ENCODE measurements around the gene SORBS1.

SORBS1 gene

GRCh38 chr10:95517536-95518454, 43.4 kb downstream of the SORBS1 start:
- Histone ChIP-seq H3K36me3 (ENCODE audit: control insufficient read depth in 2 of 2, insufficient read depth in 2 of 2, low read length in 2 of 2) (no peaks in the 10 kb centered on the region), H3K9ac (ENCODE audit: low read length in 2 of 2) (peak overlapping the region; percentile 64 to 69), H3K4me1 (ENCODE audit: control insufficient read depth, insufficient read depth, low read length) (peaks cover 81% of the 10 kb centered on the region), H3K9me3 (ENCODE audit: control insufficient read depth in 2 of 2, low read length in 2 of 2) (no peaks in the 10 kb centered on the region), H3K27ac (ENCODE audit: low read length) (peak overlapping the region; percentile 95), H3K4me3 (ENCODE audit: low read length in 2 of 2) (peak overlapping the region in 1 of 2 donors; percentile 26), H3K27me3 (ENCODE audit: control insufficient read depth in 1 of 2, insufficient read depth in 2 of 2, low read length in 2 of 2) (no peaks in the 10 kb centered on the region)

- Histone ChIP-seq H3K4me1 (ENCODE audit: control insufficient read depth, insufficient read depth, low read length) (peaks cover 84% of the 10 kb centered on the region), H3K9me3 (ENCODE audit: control insufficient read depth in 2 of 2, low read length in 2 of 2) (no peaks in the 10 kb centered on the region), H3K36me3 (ENCODE audit: control insufficient read depth in 2 of 2, insufficient read depth in 2 of 2, low read length in 2 of 2) (no peaks in the 10 kb centered on the region), H3K4me3 (ENCODE audit: low read length in 2 of 2) (no peak overlapping the region), H3K27me3 (ENCODE audit: control insufficient read depth in 1 of 2, insufficient read depth in 2 of 2, low read length in 2 of 2) (no peaks in the 10 kb centered on the region), H3K27ac (ENCODE audit: low read length) (peak overlapping the region; percentile 95), H3K9ac (ENCODE audit: low read length in 2 of 2) (peak overlapping the region; percentile 0 to 64)
Observed at GRCh38 chr10:95516774-95517373, 44.3 kb downstream of the SORBS1 start.

DNA sequence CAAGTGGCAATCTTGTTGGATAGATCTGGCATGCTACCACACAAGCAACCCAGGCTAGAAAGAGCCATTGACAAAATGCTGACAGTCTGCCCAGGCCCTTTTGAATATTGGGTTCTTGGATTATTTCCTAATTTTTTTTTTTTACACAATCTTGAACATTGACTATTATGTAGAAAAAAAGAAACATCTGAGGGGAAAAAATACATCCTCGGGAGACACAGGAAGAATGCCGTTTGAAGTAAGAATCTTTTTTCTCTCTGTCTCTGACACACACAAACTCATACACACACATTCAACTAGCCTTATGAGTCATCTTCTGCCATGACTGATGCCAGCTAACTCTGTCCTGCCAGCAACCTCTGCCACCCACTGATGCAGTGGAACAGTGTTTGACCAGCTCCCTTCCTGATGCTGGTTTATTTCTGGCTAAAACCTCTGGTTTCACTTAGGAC, 47.2 kb downstream of the SORBS1 start:
- Histone ChIP-seq H3K36me3 (ENCODE audit: control insufficient read depth in 2 of 2, insufficient read depth in 2 of 2, low read length in 2 of 2) (no peaks in the 10 kb centered on the region), H3K4me1 (ENCODE audit: control insufficient read depth, insufficient read depth, low read length) (peaks cover 90% of the 10 kb centered on the region), H3K27ac (ENCODE audit: low read length) (peak overlapping the region; percentile 95), H3K9me3 (ENCODE audit: control insufficient read depth in 2 of 2, low read length in 2 of 2) (no peaks in the 10 kb centered on the region), H3K9ac (ENCODE audit: low read length in 2 of 2) (peak overlapping the region; percentile 58 to 60), H3K4me3 (ENCODE audit: low read length in 2 of 2) (peak overlapping the region; percentile 9 to 34), H3K27me3 (ENCODE audit: control insufficient read depth in 1 of 2, insufficient read depth in 2 of 2, low read length in 2 of 2) (no peaks in the 10 kb centered on the region)

DNA sequence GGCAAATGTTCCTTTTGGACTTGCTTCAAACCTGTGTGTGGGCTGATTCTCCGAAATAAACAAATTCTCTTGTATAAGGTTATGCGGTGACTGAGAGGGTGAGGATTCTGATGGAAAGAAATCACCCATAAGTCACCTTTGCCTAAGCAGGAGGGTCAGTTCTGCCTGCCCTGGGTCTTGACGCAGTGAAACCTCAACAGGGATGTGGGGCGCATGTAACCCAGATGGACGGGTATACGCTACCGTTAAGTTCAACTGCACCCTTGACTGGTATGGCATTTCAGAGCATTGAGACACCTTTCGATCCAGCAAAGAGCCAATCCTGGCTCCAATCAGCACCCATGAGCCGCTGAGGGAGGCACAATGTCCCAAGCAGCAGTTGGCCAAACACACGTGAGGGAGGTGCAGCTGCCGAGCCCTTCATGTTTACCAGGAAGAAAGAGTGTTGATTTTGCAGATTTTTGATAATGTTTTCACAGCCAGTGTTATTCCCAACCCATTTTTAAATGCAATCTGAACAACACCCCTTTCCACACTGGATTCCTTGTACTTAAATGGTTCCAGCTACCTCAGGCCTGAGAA, 48.1 kb downstream of the SORBS1 start:
- no peaks in the 10 kb centered on the region for H3K36me3 ChIP-seq (ENCODE audit: control insufficient read depth in 2 of 2, insufficient read depth in 2 of 2, low read length in 2 of 2)
- H3K27me3 ChIP-seq (ENCODE audit: control insufficient read depth in 1 of 2, insufficient read depth in 2 of 2, low read length in 2 of 2) = no peaks in the 10 kb centered on the region
- peak overlapping the region; percentile 58 to 69 for H3K9ac ChIP-seq (ENCODE audit: low read length in 2 of 2)
- no peaks in the 10 kb centered on the region for H3K9me3 ChIP-seq (ENCODE audit: control insufficient read depth in 2 of 2, low read length in 2 of 2)
- H3K27ac ChIP-seq (ENCODE audit: low read length) = peak overlapping the region; percentile 95
- peak overlapping the region; percentile 12 to 49 for H3K4me3 ChIP-seq (ENCODE audit: low read length in 2 of 2)
- H3K4me1 ChIP-seq (ENCODE audit: control insufficient read depth, insufficient read depth, low read length) = peaks cover 89% of the 10 kb centered on the region

- H3K27me3 ChIP-seq (ENCODE audit: control insufficient read depth in 1 of 2, insufficient read depth in 2 of 2, low read length in 2 of 2) = no peaks in the 10 kb centered on the region
- H3K9ac ChIP-seq (ENCODE audit: low read length in 2 of 2) = peak overlapping the region; percentile 42 to 58
- H3K9me3 ChIP-seq (ENCODE audit: control insufficient read depth in 2 of 2, low read length in 2 of 2) = no peaks in the 10 kb centered on the region
- H3K4me3 ChIP-seq (ENCODE audit: low read length in 2 of 2) = peak overlapping the region in 1 of 2 donors; percentile 35
- peaks cover 83% of the 10 kb centered on the region for H3K4me1 ChIP-seq (ENCODE audit: control insufficient read depth, insufficient read depth, low read length)
- H3K27ac ChIP-seq (ENCODE audit: low read length) = peak overlapping the region; percentile 95
- H3K36me3 ChIP-seq (ENCODE audit: control insufficient read depth in 2 of 2, insufficient read depth in 2 of 2, low read length in 2 of 2) = no peaks in the 10 kb centered on the region
Observed at GRCh38 chr10:95511314-95511713, 49.9 kb downstream of the SORBS1 start.

- peak overlapping the region; percentile 55 to 66 for H3K9ac ChIP-seq (ENCODE audit: low read length in 2 of 2)
- no peaks in the 10 kb centered on the region for H3K27me3 ChIP-seq (ENCODE audit: control insufficient read depth in 1 of 2, insufficient read depth in 2 of 2, low read length in 2 of 2)
- H3K36me3 ChIP-seq (ENCODE audit: control insufficient read depth in 2 of 2, insufficient read depth in 2 of 2, low read length in 2 of 2) = no peaks in the 10 kb centered on the region
- H3K9me3 ChIP-seq (ENCODE audit: control insufficient read depth in 2 of 2, low read length in 2 of 2) = no peaks in the 10 kb centered on the region
- peaks cover 79% of the 10 kb centered on the region for H3K4me1 ChIP-seq (ENCODE audit: control insufficient read depth, insufficient read depth, low read length)
- H3K4me3 ChIP-seq (ENCODE audit: low read length in 2 of 2) = peak overlapping the region; percentile 22 to 44
- H3K27ac ChIP-seq (ENCODE audit: low read length) = peak overlapping the region; percentile 94
Observed at GRCh38 chr10:95509251-95509650, 51.9 kb downstream of the SORBS1 start.

- Histone ChIP-seq H3K9ac (ENCODE audit: low read length in 2 of 2) (peak overlapping the region; percentile 55 to 66), H3K36me3 (ENCODE audit: control insufficient read depth in 2 of 2, insufficient read depth in 2 of 2, low read length in 2 of 2) (no peaks in the 10 kb centered on the region), H3K27ac (ENCODE audit: low read length) (peak overlapping the region; percentile 94), H3K4me1 (ENCODE audit: control insufficient read depth, insufficient read depth, low read length) (peaks cover 82% of the 10 kb centered on the region), H3K4me3 (ENCODE audit: low read length in 2 of 2) (peak overlapping the region; percentile 22 to 44), H3K9me3 (ENCODE audit: control insufficient read depth in 2 of 2, low read length in 2 of 2) (no peaks in the 10 kb centered on the region), H3K27me3 (ENCODE audit: control insufficient read depth in 1 of 2, insufficient read depth in 2 of 2, low read length in 2 of 2) (no peaks in the 10 kb centered on the region)
Observed at GRCh38 chr10:95508730-95509129, 52.4 kb downstream of the SORBS1 start.

DNA sequence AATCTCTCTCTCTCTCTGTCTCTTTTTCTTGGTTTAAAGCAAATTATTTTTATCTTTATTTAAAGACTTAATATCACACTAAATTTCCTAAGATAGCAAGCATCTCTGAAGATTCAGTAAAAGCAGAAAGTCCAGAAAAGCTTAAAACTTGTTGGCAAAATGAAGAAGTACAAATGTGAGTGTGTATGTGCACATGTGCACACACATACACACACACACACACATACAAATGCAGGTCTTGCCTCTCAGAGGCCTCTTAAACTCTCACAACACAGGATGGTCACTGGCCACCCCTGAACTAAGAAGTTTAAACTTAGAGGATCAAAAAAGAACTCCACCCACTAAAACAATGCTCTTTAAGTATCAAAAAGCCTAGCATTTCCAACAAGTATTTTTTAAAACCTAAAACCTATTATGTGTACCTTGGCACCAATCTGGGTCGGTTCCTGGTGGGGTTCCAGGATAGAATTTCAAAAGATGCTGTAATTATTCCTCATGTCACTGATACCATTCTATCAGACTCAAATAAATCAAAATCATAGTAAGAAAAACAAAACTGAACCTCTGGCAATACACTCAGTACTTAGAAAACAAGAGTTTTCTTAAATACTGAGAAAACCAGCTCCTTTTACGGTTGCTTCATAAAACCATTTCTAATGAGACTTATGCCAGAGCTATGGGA, 55.0 kb downstream of the SORBS1 start:
- H3K27ac ChIP-seq (ENCODE audit: low read length) = peak overlapping the region; percentile 94
- no peaks in the 10 kb centered on the region for H3K9me3 ChIP-seq (ENCODE audit: control insufficient read depth in 2 of 2, low read length in 2 of 2)
- peaks cover 83% of the 10 kb centered on the region for H3K4me1 ChIP-seq (ENCODE audit: control insufficient read depth, insufficient read depth, low read length)

DNA sequence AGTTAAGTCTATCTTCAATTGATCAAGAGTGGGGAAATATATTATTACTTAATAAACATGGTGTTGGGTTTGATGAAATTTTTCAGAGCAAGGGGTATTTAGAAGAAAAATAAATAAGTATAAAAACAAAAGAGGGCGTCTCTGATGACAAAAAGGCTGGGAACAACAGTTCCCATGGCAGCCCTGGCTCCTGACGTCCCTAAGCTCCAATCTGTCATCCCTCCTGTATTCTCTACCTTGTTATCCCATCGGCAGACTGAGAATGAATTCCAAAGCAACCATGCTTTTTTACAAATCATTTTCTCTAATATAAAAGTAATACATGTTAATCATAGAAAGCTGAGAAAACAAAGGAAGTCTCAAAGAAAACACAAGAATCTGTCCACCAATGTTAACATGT, 55.5 kb downstream of the SORBS1 start:
- no peaks in the 10 kb centered on the region for H3K27me3 ChIP-seq (ENCODE audit: control insufficient read depth in 1 of 2, insufficient read depth in 2 of 2, low read length in 2 of 2)
- peak overlapping the region in 1 of 2 donors; percentile 58 for H3K9ac ChIP-seq (ENCODE audit: low read length in 2 of 2)
- peak overlapping the region; percentile 94 for H3K27ac ChIP-seq (ENCODE audit: low read length)
- peaks cover 2 to 4% of the 10 kb centered on the region in 2 donors for H3K36me3 ChIP-seq (ENCODE audit: control insufficient read depth in 2 of 2, insufficient read depth in 2 of 2, low read length in 2 of 2)
- no peaks in the 10 kb centered on the region for H3K9me3 ChIP-seq (ENCODE audit: control insufficient read depth in 2 of 2, low read length in 2 of 2)
- H3K4me1 ChIP-seq (ENCODE audit: control insufficient read depth, insufficient read depth, low read length) = peaks cover 83% of the 10 kb centered on the region
- H3K4me3 ChIP-seq (ENCODE audit: low read length in 2 of 2) = no peak overlapping the region

More for the DNA sequence above, 55.0 kb downstream of the SORBS1 start:
- Histone ChIP-seq H3K9ac (ENCODE audit: low read length in 2 of 2) (peak overlapping the region; percentile 51 to 58), H3K36me3 (ENCODE audit: control insufficient read depth in 2 of 2, insufficient read depth in 2 of 2, low read length in 2 of 2) (peaks cover 2% of the 10 kb centered on the region in 2 donors), H3K4me3 (ENCODE audit: low read length in 2 of 2) (no peak overlapping the region), H3K27me3 (ENCODE audit: control insufficient read depth in 1 of 2, insufficient read depth in 2 of 2, low read length in 2 of 2) (no peaks in the 10 kb centered on the region)

DNA sequence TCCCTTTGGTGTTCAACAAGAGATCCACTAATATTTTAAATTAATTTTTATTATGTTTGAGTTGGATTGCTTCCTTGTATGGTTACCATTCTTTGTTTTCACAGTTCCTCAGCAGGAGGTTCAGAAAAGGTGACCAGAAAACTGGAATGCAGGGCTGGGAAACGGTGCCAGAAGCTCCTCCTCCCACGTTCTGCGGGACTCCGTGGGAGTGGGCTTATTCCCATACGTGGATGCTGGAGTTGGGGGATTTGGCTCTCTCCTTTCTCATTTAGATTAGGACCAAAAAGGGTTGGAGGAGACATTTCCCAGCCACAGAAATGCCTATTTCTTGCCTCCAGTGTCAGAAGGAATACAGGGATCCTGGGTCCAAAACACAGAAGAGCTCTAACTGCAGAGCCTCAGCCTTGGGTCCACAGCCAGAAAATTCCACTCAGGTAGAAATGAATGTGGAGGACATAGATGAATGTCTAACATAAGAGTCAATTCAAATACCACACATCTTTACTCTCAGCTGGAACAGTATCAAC, 56.0 kb downstream of the SORBS1 start:
- Histone ChIP-seq H3K4me3 (ENCODE audit: low read length in 2 of 2) (peak overlapping the region in 1 of 2 donors; percentile 40), H3K9me3 (ENCODE audit: control insufficient read depth in 2 of 2, low read length in 2 of 2) (no peaks in the 10 kb centered on the region), H3K27ac (ENCODE audit: low read length) (peak overlapping the region; percentile 94), H3K27me3 (ENCODE audit: control insufficient read depth in 1 of 2, insufficient read depth in 2 of 2, low read length in 2 of 2) (no peaks in the 10 kb centered on the region), H3K4me1 (ENCODE audit: control insufficient read depth, insufficient read depth, low read length) (peaks cover 82% of the 10 kb centered on the region), H3K9ac (ENCODE audit: low read length in 2 of 2) (peak overlapping the region; percentile 58 to 66), H3K36me3 (ENCODE audit: control insufficient read depth in 2 of 2, insufficient read depth in 2 of 2, low read length in 2 of 2) (peaks cover 2 to 4% of the 10 kb centered on the region in 2 donors)

Measured in stomach smooth muscle (tissue), 2 donors.